LoVo (cell line): Measurements from ENCODE around the gene CHPF2.

Experiments
- DNase-seq: peaks from one replicate; pipeline ENCODE4 v3.0.0-alpha.2; 2016; ENCODE audit warnings: low spot score

The CHPF2 gene

GRCh38 chr7:151232091-151232916, at the start of gene CHPF2:
TSS of gene CHPF2 (plus strand) at chr7:151232483. CDS start at chr7:151234012, 1,529 bp downstream.
- DNase-seq = peak; percentile 96

- no peak for DNase-seq
Measured at GRCh38 chr7:151185762-151186639, 46.3 kb upstream of the CHPF2 start.

- DNase-seq = no peak
Measured at GRCh38 chr7:151186640-151187408, 45.5 kb upstream of the CHPF2 start, which contains the start of gene ASB10. TSS of gene ASB10 (minus strand) at chr7:151187250. CDS start at chr7:151187130, 120 bp downstream.

GRCh38 chr7:151187409-151188251, 44.7 kb upstream of the CHPF2 start:
- no peak for DNase-seq

GRCh38 chr7:151188252-151188542, 44.1 kb upstream of the CHPF2 start:
- no peak for DNase-seq

GRCh38 chr7:151189038-151189437, 43.2 kb upstream of the CHPF2 start:
- no peak for DNase-seq

GRCh38 chr7:151191544-151191943, 40.7 kb upstream of the CHPF2 start:
- no peak for DNase-seq

GRCh38 chr7:151192002-151192539, 40.2 kb upstream of the CHPF2 start:
- DNase-seq = no peak

GRCh38 chr7:151193203-151193978, 38.9 kb upstream of the CHPF2 start:
- no peak for DNase-seq

- no peak for DNase-seq
Measured at GRCh38 chr7:151194188-151194587, 38.1 kb upstream of the CHPF2 start.

- no peak for DNase-seq
Measured at GRCh38 chr7:151195616-151196450, 36.5 kb upstream of the CHPF2 start.

- DNase-seq = no peak
Measured at GRCh38 chr7:151197932-151198331, 34.4 kb upstream of the CHPF2 start.

GRCh38 chr7:151198945-151199848, 33.1 kb upstream of the CHPF2 start:
- no peak for DNase-seq

- no peak for DNase-seq
Measured at GRCh38 chr7:151201344-151201743, 30.9 kb upstream of the CHPF2 start.

GRCh38 chr7:151201751-151202150, 30.5 kb upstream of the CHPF2 start:
- no peak for DNase-seq

GRCh38 chr7:151202836-151203235, 29.4 kb upstream of the CHPF2 start:
- no peak for DNase-seq

GRCh38 chr7:151204383-151205032, 27.8 kb upstream of the CHPF2 start:
- no peak for DNase-seq

- DNase-seq = no peak
Measured at GRCh38 chr7:151205730-151206129, 26.6 kb upstream of the CHPF2 start.
